ENCODE data around the gene SLC22A8.
"Not testable (repeated sequence)": the region's sequence is repeated elsewhere in the genome, so short reads cannot be mapped to it uniquely, and the experiment has no call there.

Gene SLC22A8

GRCh38 chr11:63015521-63016215, at the start of gene SLC22A8:
SLC22A8 (minus strand) TSS chr11:63015841; CDS start chr11:63014958, 883 bp downstream.
- no peak for DNase-seq (ENCODE audit: low spot score)

GRCh38 chr11:63046203-63046602, 30.6 kb upstream of the SLC22A8 start:
- DNase-seq (ENCODE audit: low spot score) = not testable (repeated sequence)

GRCh38 chr11:63042596-63042995, 27.0 kb upstream of the SLC22A8 start:
- no peak for DNase-seq (ENCODE audit: low spot score)

- DNase-seq (ENCODE audit: low spot score) = no peak
Measured at GRCh38 chr11:63032457-63032856, 16.8 kb upstream of the SLC22A8 start.

- DNase-seq (ENCODE audit: low spot score) = peak; percentile 77
Measured at GRCh38 chr11:63023841-63024648, 8.4 kb upstream of the SLC22A8 start.

GRCh38 chr11:63023222-63023814, 7.7 kb upstream of the SLC22A8 start:
- no peak for DNase-seq (ENCODE audit: low spot score)

GRCh38 chr11:63022441-63022840, 6.8 kb upstream of the SLC22A8 start:
- no peak for DNase-seq (ENCODE audit: low spot score)

- DNase-seq (ENCODE audit: low spot score) = peak; percentile 28
Measured at GRCh38 chr11:63020671-63021291, 5.1 kb upstream of the SLC22A8 start.

GRCh38 chr11:63019506-63019905, 3.9 kb upstream of the SLC22A8 start:
- no peak for DNase-seq (ENCODE audit: low spot score)

- no peak for DNase-seq (ENCODE audit: low spot score)
Measured at GRCh38 chr11:63017306-63017974, 1.8 kb upstream of the SLC22A8 start.

GRCh38 chr11:63014408-63015055, 1.1 kb downstream of the SLC22A8 start:
- DNase-seq (ENCODE audit: low spot score) = no peak

GRCh38 chr11:63012839-63013238, 2.8 kb downstream of the SLC22A8 start:
- no peak for DNase-seq (ENCODE audit: low spot score)

GRCh38 chr11:63012430-63012829, 3.2 kb downstream of the SLC22A8 start:
- no peak for DNase-seq (ENCODE audit: low spot score)

GRCh38 chr11:63010934-63011439, 4.7 kb downstream of the SLC22A8 start:
- DNase-seq (ENCODE audit: low spot score) = no peak

GRCh38 chr11:63007920-63008319, 7.7 kb downstream of the SLC22A8 start:
- no peak for DNase-seq (ENCODE audit: low spot score)

- no peak for DNase-seq (ENCODE audit: low spot score)
Measured at GRCh38 chr11:63001456-63001855, 14.2 kb downstream of the SLC22A8 start.

- no peak for DNase-seq (ENCODE audit: low spot score)
Measured at GRCh38 chr11:62999649-63000048, 16.0 kb downstream of the SLC22A8 start.

- no peak for DNase-seq (ENCODE audit: low spot score)
Measured at GRCh38 chr11:62999156-62999555, 16.5 kb downstream of the SLC22A8 start.

GRCh38 chr11:62996271-62996670, 19.4 kb downstream of the SLC22A8 start:
- no peak for DNase-seq (ENCODE audit: low spot score)

- DNase-seq (ENCODE audit: low spot score) = no peak
Measured at GRCh38 chr11:62994775-62995174, 20.9 kb downstream of the SLC22A8 start.

GRCh38 chr11:62988276-62988675, 27.4 kb downstream of the SLC22A8 start:
- DNase-seq (ENCODE audit: low spot score) = no peak

Measured in hematopoietic multipotent progenitor cell treated with erythropoietin and hydrocortisone succinate and interleukin-3 and kit ligand, for 17 days (in vitro differentiated cells).